ENCODE data around the gene FOXD4L3. TPM values are rescaled to one million over a fixed set of nuclear protein-coding genes. Genes with fewer than 3 reads are reported as not detected.
"Not testable (repeated sequence)": the region's sequence is repeated elsewhere in the genome, so short reads cannot be mapped to it uniquely, and the experiment has no call there.

The FOXD4L3 gene
- total RNA-seq: under 1 TPM in 3 of 7 donors, not detected in 4; 0.35 to 0.50 (median 0.39) TPM
- polyA plus RNA-seq: under 1 TPM; 0.04 to 0.13 (median 0.05) TPM
- long read RNA-seq, donor 1: 0 reads
- long read RNA-seq, donor 2: 0 reads

DNA sequence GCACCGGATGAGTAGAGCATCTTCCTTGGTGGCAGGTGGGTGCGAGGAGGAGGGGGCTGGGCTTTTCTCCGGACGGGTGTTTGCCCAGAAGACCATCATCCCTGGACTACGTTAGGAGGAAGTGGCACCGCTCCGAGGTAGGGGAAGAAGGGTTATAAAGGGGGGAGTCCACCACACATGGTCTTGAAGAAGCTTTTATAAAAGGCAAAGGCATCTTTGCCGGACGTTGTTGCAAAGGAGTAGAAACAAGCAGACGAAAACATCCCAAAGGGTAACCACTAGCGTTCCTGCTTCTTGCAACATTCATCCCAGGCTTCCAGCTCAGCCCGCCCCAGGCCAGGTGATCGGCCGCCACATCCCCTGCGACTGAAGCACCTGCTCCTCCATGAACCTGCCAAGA is at the start of gene FOXD4L3:
TSS of gene FOXD4L3 (plus strand) at position 301 of the 400 bp plus-strand sequence. CDS start at position 386, 85 bp downstream.
- intact Hi-C loops (cut with DNase I; ENCODE audit: low total_unique reads); H3K27ac ChIP-seq; DNase-seq; H3K4me1 ChIP-seq; H3K36me3 ChIP-seq; H3K9me3 ChIP-seq; H3K4me3 ChIP-seq: not testable (repeated sequence)
- H3K27me3 ChIP-seq (replicated peaks in 1 of 7): peaks cover 0 to 15% (median under 1%) of the 10 kb centered on the region in 7 donors
- WGBS, 5 donors: 12 to 22% (median 13%) methylated on average over 3 to 4 of the region's 15 CpGs; no CpG with 5 or more reads in 2 of the 5 donors

DNA sequence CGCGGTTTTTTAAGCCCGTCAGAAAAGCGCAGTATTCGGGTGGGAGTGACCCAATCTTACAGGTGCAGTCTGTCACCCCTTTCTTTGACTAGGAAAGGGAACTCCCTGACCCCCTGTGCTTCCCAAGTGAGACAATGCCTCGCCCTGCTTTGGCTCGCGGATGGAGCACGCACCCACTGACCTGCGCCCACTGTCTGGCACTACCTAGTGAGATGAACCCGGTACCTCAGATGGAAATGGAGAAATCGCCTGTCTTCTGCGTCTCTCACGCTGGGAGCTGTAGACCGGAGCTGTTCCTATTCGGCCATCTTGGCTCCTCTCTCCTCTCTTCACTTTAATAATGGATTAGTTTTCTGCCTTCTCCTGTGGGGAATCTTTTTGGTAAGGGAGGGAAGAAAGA is 21.6 kb upstream of the FOXD4L3 start:
- DNase-seq: peak; percentile 27
- H3K27me3 ChIP-seq (replicated peaks in 1 of 7); H3K9me3 ChIP-seq; H3K36me3 ChIP-seq; H3K4me3 ChIP-seq; H3K27ac ChIP-seq; intact Hi-C loops (cut with DNase I; ENCODE audit: low total_unique reads); H3K4me1 ChIP-seq: not testable (repeated sequence)
- 95 to 100% (median 97%) methylated on average over 8 to 14 of the region's 16 CpGs for WGBS, 5 donors

DNA sequence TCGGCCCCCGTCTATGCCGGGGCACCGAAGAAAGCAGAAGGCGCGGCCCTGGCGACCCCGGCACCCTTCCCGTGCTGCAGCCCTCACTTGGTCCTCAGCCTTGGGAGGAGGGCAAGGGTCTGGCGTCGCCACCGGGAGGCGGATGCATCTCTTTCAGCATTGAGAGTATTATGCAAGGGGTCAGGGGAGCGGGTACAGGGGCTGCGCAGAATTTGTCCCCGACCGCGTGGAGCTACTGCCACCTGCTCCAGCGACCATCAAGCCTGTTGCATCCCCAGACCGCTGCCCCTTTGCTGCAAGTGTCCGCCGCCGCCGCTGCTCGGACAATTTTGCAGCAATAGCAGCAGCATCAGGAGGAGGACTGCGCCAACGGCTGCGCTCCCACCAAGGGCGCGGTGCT is 1.1 kb downstream of the FOXD4L3 start:
- WGBS, 5 donors: 0 to 3% (median 3%) methylated on average over 5 to 10 of the region's 30 CpGs; no CpG with 5 or more reads in 2 of the 5 donors
- H3K4me1 ChIP-seq; H3K9me3 ChIP-seq; intact Hi-C loops (cut with DNase I; ENCODE audit: low total_unique reads); H3K36me3 ChIP-seq; H3K4me3 ChIP-seq; DNase-seq; H3K27ac ChIP-seq: not testable (repeated sequence)
- H3K27me3 ChIP-seq (replicated peaks in 1 of 7): peaks cover 0 to 19% (median 3%) of the 10 kb centered on the region in 7 donors

- H3K27me3 ChIP-seq (replicated peaks in 1 of 7): peaks cover 0 to 19% (median 3%) of the 10 kb centered on the region in 7 donors
- H3K4me1 ChIP-seq; intact Hi-C loops (cut with DNase I; ENCODE audit: low total_unique reads); DNase-seq; H3K9me3 ChIP-seq; H3K36me3 ChIP-seq; H3K4me3 ChIP-seq; H3K27ac ChIP-seq: not testable (repeated sequence)
- 0 to 15% (median 13%) methylated on average over 3 to 9 of the region's 21 CpGs; no CpG with 5 or more reads in 2 of the 5 donors for WGBS, 5 donors
Observed at GRCh38 chr9:68304212-68304611, 1.5 kb downstream of the FOXD4L3 start.

DNA sequence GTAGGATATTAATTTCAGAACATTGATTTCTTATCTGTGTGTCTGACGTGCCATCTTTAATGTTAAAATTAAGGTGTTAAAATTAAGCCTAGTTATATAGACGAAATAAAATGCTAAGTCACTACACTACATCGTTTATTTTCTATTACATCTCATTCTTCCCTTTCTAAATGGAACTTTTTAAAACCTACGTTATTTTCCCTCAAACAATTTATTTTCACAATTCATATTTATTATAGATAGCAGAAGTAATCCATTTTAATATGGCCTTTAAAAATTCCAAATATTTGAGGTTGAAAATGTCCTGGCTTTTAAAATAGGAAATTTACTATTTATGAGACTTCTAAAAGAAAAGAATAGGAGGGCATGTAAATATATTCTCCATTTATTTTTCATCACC is 2.1 kb downstream of the FOXD4L3 start:
- WGBS, 5 donors: 8 to 35% (median 17%) methylated on average over 2 to 3 of the region's 4 CpGs
- H3K4me1 ChIP-seq; intact Hi-C loops (cut with DNase I; ENCODE audit: low total_unique reads); H3K36me3 ChIP-seq; H3K9me3 ChIP-seq; DNase-seq; H3K27ac ChIP-seq; H3K4me3 ChIP-seq: not testable (repeated sequence)
- peaks cover 0 to 19% (median 3%) of the 10 kb centered on the region in 7 donors for H3K27me3 ChIP-seq (replicated peaks in 1 of 7)

DNA sequence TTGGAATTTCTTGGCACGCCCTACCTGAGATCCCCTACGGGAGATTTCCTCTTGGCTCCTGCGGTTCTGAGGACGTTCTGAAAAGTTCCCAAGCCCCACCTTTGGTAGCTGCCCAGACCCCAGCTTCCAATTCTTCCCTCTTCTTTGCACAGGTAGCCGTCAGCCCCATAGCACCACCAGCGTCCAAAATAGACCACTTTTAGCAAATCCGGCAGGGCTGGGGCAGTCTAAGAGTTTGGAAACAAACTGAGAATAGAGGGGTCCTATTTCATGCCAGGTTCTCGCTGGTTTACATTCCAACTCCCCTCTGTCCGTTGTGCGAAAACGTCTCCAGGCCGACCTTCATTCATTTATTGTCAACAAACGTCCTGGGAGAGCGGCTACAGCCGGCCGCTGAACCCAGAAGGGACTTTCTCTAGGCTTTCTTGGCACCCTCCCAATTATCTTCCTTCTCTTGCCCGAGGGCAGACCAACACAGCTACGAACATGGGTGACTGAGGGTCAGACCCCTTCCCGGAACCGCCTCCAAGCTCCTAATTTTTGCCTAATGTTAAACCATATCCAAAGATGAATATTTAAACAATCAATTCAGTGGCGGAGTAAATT is 3.1 kb downstream of the FOXD4L3 start:
- H3K27ac ChIP-seq; H3K4me1 ChIP-seq; DNase-seq; H3K4me3 ChIP-seq; intact Hi-C loops (cut with DNase I; ENCODE audit: low total_unique reads); H3K36me3 ChIP-seq; H3K9me3 ChIP-seq: not testable (repeated sequence)
- H3K27me3 ChIP-seq (replicated peaks in 1 of 7): peaks cover 0 to 19% (median 3%) of the 10 kb centered on the region in 7 donors
- WGBS, 5 donors: 24 to 34% (median 27%) methylated on average over 7 to 11 of the region's 21 CpGs

DNA sequence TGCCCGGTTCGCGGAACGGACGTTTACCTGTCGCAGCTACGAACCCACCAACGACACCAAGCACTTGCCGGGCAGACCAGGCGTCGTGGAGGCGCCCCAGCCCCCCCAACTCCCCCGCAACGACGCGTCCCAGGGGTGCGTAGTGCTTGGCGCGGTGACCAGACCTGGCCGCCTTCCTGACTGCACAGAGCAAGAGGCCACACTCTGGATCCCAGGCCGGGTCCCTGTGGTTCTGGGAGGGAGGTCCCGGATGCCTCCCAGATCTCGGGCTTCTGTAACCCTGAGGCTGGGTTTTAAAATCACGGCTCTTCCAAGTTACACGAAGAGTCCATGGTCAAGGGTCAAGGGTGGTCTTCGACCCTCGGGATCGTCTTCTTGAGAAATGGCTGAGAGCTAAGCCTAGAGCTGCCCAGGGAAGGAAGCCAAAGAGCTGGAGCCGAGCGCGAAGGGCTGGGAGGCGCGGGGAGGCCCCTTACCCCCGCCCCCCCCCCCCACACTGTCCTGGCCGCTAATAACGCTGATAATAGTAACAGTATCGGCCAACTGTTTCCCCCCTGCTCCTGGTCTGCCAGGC is 3.8 kb downstream of the FOXD4L3 start:
- H3K27ac ChIP-seq; H3K9me3 ChIP-seq; H3K4me1 ChIP-seq; DNase-seq; intact Hi-C loops (cut with DNase I; ENCODE audit: low total_unique reads); H3K36me3 ChIP-seq; H3K4me3 ChIP-seq: not testable (repeated sequence)
- WGBS, 5 donors: 10 to 20% (median 17%) methylated on average over 4 to 32 of the region's 37 CpGs; no CpG with 5 or more reads in 1 of the 5 donors
- H3K27me3 ChIP-seq (replicated peaks in 1 of 7): peaks cover 0 to 19% (median 3%) of the 10 kb centered on the region in 7 donors

DNA sequence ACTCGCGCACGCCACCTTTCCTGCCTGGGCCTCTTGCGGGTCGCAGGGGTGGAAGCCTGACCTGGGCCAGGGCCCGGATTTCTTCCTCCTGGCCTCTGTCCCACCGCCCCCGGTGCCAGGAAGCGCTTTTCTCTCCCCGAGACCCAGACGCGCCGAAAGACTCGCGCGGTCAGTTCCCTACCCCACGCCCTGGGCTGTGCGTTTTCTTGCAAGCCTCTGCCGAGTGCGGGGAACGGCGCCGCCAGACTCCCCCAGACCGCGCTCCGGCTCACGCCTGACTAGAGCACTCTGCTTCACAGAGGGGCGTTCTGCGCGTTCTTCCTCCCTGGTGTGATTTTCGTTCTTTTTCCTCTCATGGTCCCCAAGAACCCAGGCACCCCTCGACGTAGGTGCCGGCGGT is 4.5 kb downstream of the FOXD4L3 start:
- H3K36me3 ChIP-seq; H3K4me1 ChIP-seq; DNase-seq; intact Hi-C loops (cut with DNase I; ENCODE audit: low total_unique reads); H3K9me3 ChIP-seq; H3K4me3 ChIP-seq; H3K27ac ChIP-seq: not testable (repeated sequence)
- WGBS, 5 donors: 22 to 37% (median 30%) methylated on average over 12 to 18 of the region's 35 CpGs
- H3K27me3 ChIP-seq (replicated peaks in 1 of 7): peaks cover 0 to 19% (median 3%) of the 10 kb centered on the region in 7 donors

DNA sequence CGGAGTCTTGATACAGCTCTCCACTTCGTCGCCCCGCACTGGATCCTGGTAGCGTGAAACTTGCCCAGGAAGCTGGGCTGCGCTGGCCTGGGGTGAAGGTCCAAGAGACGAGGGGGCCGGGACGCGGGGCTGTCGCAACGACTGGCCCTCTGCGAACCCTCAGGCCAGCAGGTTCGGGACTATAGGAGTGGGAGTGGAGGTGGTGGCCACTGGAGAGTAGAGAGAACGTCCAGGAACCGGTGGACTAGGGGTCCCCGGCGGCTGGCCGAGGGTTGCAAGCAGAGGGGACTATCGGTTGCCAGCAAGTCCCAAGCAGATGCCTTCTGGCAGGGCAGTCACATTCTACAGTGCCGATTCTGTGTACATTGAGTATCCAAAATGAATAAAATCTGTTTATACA is 5.0 kb downstream of the FOXD4L3 start:
- intact Hi-C loops (cut with DNase I; ENCODE audit: low total_unique reads); H3K4me1 ChIP-seq; H3K9me3 ChIP-seq; H3K4me3 ChIP-seq; H3K27ac ChIP-seq; H3K36me3 ChIP-seq: not testable (repeated sequence)
- WGBS, 5 donors: 23 to 31% (median 25%) methylated on average over 15 to 19 of the region's 21 CpGs
- peaks cover 0 to 19% (median 3%) of the 10 kb centered on the region in 7 donors for H3K27me3 ChIP-seq (replicated peaks in 1 of 7)
- peak; percentile 66 for DNase-seq

- H3K27ac ChIP-seq; H3K4me1 ChIP-seq; H3K9me3 ChIP-seq; H3K36me3 ChIP-seq; intact Hi-C loops (cut with DNase I; ENCODE audit: low total_unique reads); H3K4me3 ChIP-seq; DNase-seq: not testable (repeated sequence)
- WGBS, 5 donors: no CpG with 5 or more reads among the region's 5 CpGs
- peaks cover 0 to 14% (median 3%) of the 10 kb centered on the region in 7 donors for H3K27me3 ChIP-seq (replicated peaks in 1 of 7)
Observed at GRCh38 chr9:68311208-68311607, 8.5 kb downstream of the FOXD4L3 start.

DNA sequence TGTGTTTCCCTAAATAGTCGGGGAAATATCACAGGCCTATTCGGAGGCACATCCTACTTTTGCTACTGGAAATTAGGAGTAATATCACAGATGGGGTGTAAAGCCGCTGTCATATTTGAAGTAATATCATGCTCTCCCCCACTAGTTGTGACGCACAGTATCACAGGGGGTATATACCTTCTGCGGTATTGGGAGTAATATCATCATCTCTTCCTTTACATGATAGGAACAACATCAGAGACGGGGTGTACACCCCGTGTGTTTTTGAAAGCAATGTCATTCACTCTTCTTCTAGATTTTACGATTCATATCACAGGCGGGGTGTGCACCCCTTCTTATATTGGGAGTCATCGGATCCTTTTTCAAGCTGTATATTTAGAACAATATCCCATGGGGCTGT is 15.5 kb downstream of the FOXD4L3 start:
- 70 to 76% (median 72%) methylated on average over 9 to 10 of the region's 10 CpGs for WGBS, 5 donors

More for the DNA sequence above, 15.5 kb downstream of the FOXD4L3 start:
- H3K27ac ChIP-seq; DNase-seq; H3K9me3 ChIP-seq; intact Hi-C loops (cut with DNase I; ENCODE audit: low total_unique reads); H3K36me3 ChIP-seq; H3K4me3 ChIP-seq; H3K4me1 ChIP-seq; H3K27me3 ChIP-seq (replicated peaks in 1 of 7): not testable (repeated sequence)
